GM21576 (cell line): ENCODE data around the gene PARP4.
"Not testable (repeated sequence)": the region's sequence is repeated elsewhere in the genome, so short reads cannot be mapped to it uniquely, and the experiment has no call there.

Source experiments
- ATAC-seq: cut with Tn5 transposase; IDR thresholded peaks from one replicate; pipeline ENCODE4 v1.9.1; 2021; ENCODE audit warnings: mild to moderate bottlenecking, moderate library complexity; ENCODE audit not compliant: unreplicated experiment

PARP4 gene

GRCh38 chr13:24454056-24454455, 58.5 kb downstream of the PARP4 start:
- no peak for ATAC-seq

DNA sequence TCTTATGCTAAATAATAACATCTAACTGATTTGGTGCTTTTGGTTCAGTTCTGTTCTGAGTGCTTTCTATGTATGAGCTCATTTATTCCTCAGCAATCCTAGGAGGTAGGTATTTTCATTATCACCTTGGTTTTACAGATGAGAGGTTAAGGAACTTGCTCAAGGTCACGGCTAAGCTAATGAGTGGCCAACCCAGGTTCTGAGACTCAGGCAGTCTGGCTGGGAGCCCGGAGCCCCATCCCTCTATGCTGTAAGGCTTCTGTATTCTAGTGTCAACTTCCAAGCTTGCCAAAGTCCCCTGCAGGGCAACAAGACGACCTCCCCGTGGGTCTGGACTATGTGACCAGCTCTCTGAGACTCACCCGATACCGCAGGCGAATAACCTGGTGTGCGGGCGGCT, 60.5 kb downstream of the PARP4 start:
- ATAC-seq = no peak

DNA sequence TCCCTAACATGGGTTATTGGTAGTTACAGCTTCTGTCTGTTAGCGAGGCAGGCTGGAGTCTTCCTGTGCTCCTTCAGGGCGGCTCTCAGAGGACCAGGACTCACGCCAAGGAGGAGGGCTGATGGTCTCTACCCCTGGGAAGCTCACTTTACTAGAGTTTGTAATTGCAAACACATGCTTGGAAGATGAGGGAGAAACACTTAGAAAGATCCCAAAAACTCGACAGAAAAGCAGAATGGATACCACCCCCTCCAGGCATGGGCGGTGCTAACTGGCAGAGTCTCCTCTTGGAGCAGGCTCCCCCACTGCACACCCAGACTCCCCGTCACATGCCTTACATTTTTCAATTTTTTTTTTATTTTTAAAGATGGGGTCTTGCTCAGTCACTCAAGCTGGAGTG, 62.0 kb downstream of the PARP4 start:
- ATAC-seq = no peak

- ATAC-seq = not testable (repeated sequence)
Measured at GRCh38 chr13:24444851-24445250, 67.7 kb downstream of the PARP4 start.

- ATAC-seq = no peak
Measured at GRCh38 chr13:24443366-24443765, 69.2 kb downstream of the PARP4 start.

GRCh38 chr13:24426045-24426444, 86.5 kb downstream of the PARP4 start:
- not testable (repeated sequence) for ATAC-seq

DNA sequence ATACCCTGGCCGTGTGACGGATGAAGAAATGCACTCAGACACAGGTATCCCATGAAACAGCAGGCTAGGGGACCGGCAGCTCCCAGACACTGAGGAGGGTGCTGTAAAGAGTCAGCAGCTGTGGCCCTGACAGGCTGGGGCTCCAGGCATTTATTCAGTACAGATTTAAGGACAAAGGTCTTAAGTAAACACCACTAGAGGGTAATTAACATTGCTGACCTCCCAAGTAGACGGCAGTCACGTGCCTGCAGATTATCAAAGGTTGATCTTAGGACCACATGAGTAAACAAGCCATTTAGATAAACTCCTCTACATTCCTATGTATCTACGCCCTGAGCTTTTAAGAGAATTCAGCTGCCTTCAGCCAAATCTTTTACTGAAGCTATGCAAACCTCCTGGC, 92.9 kb downstream of the PARP4 start:
- ATAC-seq = not testable (repeated sequence)

GRCh38 chr13:24407844-24408243, 104.7 kb downstream of the PARP4 start:
- no peak for ATAC-seq

DNA sequence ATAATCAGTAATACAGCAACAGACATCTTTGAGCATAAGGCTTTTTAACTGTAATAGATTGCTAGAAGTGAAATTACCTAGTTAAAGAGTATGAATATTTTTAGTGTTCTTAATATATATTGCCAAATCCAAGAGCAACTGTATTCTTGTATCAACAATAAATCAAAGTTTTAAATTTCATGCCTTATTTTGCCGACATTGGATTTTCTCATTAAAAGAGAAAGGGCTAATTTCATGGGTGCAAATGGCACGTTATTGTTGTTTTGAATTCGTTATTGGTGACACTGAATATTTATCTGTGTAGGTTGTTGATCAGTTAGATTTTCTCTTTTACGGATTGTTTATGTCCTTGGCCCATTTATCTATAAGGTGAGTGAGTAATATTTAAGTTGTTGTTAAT, 106.1 kb downstream of the PARP4 start:
- ATAC-seq = no peak

- ATAC-seq = no peak
Measured at GRCh38 chr13:24396821-24397220, 115.8 kb downstream of the PARP4 start.

DNA sequence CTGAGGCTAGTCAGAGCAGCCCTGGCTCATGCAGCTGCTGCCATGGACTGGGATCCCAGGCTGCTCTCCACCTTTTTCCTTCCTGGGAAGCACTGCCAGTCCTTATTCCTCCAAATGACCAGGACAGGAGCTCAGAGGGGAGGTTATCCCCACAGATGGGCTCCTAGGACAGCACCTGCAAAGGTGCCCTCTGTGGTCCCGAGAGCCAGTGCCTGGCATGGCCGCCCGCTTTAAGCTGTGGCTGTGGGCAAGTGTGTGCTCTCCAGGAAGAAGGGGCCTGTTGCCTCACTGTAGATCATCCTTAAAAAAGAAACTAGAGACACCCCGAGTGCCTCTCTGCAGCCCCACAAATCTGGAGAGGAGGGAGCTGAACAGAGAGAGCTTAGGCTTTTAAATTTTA, 119.6 kb downstream of the PARP4 start:
- no peak for ATAC-seq

GRCh38 chr13:24391771-24392683, 120.6 kb downstream of the PARP4 start:
- ATAC-seq = not testable (repeated sequence)

GRCh38 chr13:24390795-24391194, 121.8 kb downstream of the PARP4 start:
- not testable (repeated sequence) for ATAC-seq

GRCh38 chr13:24389506-24389905, 123.1 kb downstream of the PARP4 start:
- no peak for ATAC-seq

DNA sequence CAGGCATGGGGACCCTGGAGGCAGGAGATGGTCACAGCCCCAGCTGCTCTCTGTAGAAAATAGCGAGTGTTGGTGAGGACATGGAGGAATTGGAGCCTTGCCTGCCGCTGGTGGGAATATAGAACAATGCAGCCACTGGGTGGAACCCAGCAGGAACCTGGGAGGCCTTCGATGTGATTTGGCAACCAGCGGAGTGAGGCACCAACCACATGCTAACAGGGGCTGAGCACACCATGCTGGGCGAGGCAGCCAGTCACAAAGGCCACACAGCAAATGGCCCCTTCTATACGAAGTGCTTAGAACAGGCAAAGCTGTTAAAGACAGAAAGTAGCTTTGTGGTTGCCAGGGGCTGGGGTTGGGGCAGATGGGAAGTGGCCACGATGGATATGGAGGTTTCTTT, 123.8 kb downstream of the PARP4 start:
- ATAC-seq = not testable (repeated sequence)

DNA sequence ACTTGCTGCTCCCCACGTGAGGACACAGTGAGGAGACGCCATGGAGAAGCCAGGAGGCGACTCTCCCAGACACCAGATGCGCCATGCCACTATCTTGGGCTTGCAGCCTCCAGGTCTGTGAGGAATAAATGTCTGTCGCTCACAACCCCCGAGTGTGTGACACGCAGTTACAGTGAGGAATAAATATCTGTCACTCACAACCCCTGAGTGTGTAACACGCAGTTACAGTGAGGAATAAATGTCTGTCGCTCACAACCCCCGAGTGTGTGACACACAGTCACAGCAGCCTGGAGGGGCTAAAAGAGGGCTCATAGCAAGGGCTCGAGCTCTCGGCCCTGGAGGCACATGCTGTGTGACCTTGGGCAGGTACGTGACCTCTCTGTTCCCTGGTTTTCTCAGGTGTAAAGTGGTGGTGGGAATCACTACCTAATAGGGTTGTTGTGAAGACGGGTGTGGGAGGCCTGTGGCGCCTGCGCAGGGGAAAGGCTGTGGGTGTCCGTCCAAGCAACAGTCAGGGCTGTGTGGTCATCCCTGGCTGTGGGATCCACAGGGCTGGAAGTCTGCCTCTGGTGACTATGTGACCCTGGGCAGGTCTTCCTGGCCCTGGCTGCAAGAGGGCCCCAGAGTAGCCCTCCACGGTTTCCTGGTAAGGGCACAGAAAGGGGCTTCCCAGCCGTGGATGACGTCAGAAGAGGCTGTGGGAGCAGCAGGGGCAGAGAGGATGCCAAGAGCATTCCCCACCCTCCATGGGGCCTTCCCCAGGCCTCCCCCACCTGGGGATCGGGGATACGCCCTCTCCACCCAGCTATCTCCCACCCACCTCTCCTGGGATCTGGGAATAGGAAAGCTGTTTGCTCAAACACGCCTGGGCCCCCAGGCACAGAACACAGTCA, 125.5 kb downstream of the PARP4 start:
- ATAC-seq = no peak

DNA sequence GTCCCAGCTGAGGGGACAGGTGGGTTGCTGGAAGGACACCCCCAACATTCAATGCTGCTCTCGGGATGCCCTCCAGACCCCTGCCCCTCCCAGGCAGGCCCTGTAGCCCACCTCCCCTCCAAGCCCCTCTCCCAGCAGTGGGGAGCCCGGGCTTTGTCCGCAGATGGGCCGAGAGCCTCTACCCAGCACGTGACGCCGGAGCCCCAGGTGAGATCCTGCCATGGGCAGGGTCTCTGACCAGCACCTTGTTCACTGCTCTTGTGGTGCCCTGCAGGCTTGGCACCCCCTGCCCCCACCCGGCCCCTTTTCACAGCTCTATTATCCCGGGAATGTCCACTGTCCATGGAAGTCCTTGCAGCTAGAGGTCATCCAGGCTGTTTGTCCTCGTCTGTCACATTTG, 126.7 kb downstream of the PARP4 start:
- no peak for ATAC-seq

GRCh38 chr13:24384946-24385345, 127.6 kb downstream of the PARP4 start:
- ATAC-seq = not testable (repeated sequence)

GRCh38 chr13:24384091-24384490, 128.5 kb downstream of the PARP4 start:
- not testable (repeated sequence) for ATAC-seq

DNA sequence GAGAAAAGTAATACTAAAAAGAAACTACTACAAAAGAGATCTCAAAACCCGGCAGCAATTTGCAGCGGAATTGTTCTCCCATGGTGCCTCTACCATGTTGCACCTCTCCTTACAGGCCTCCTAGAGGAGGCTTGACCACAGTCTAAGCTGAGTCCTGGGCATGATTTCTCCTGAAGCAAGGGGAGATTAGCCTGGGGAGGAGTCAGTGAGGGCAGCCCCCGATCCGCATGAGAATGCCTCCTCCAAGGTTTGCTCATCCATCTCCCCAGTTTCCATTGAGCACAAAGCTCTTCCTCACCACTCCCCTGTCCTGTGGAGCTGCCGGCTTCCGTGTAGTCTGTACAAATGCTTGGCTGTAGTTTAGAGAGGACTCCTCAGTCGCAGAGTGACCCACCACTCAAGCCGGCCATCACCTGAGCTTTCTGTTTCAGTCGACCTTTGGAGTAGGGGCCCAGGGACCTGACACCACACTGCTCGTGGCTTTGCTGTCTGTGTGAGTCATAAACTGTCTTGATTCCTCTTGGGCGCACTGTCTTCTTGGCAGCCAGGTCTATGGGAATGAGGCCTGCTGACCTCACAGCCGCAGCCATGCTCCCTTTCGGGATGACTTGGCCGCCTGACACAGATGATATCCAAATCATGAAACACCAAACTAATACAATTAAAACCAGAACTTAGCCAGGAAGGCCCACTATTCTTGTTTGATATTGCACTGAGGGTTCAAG, 130.9 kb downstream of the PARP4 start:
- ATAC-seq = no peak

DNA sequence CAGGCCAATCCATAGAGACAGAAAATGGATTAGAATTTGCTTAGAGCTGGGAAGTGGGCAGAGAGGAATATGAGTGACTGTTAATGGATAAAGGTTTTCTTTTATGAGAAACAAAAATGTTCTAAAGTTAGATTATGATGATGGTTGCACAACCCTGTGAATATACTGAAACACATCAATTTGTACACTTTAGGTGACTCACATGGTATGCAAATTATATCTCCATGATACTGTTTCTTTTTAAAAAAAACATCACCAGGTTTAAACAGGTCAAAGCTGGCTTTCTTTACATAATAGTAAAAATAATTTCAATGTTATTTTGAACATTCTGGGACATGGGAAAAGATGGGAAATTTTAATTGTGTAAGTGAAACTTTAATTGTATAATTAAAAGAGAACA, 131.7 kb downstream of the PARP4 start:
- not testable (repeated sequence) for ATAC-seq
